Lower leg skin (tissue), 4 donors: ENCODE results near the gene CPS1. TPM values are rescaled to one million over a fixed set of nuclear protein-coding genes. Genes with fewer than 3 reads are reported as not detected.

Source experiments
- DNase-seq, 2 donors: peaks; one replicate each; pipeline ENCODE4 v3.0.0-alpha.2; 2019; ENCODE audit warnings: low spot score in 2 of 2
- H3K4me3 ChIP-seq: fragments of 200-600 bp; sonication (generic); 2 replicates; pipeline ENCODE4 v1.5.1; 2017; ENCODE audit warnings: mild to moderate bottlenecking, low read depth; ENCODE audit not compliant: poor library complexity, severe bottlenecking
- CTCF ChIP-seq, 3 donors: fragments of 450-650 bp; IDR thresholded peaks; one replicate each; pipeline ENCODE4 v1.5.1; 2016; ENCODE audit warnings: antibody characterized with exemption in 3 of 3, mild to moderate bottlenecking in 3 of 3, moderate library complexity in 2 of 3
- POLR2A ChIP-seq, 2 donors: fragments of 450-650 bp; IDR thresholded peaks; one replicate each; pipeline ENCODE4 v1.6.1; 2016 to 2017; ENCODE audit warnings: antibody characterized with exemption in 2 of 2, mild to moderate bottlenecking in 1 of 2, moderate library complexity in 1 of 2
- WGBS, 2 donors: methylation state at CpG; one replicate each; pipeline ENCODE4 v1.1.5; 2018; 5-methylcytosine and 5-hydroxymethylcytosine counted together
- intact Hi-C: fragments of 100-400 bp; cut with DNase I; formaldehyde crosslinking; loops from one replicate; pipeline ENCODE4 v1.15.0; 2023; ENCODE audit warnings: low total_unique reads
- total RNA-seq, 4 donors: library from RNA; depleted of rRNA; stranded (reverse); fragments of >200 nt; gene quantifications; one replicate each; pipeline ENCODE4 v1.1.0, GENCODE V29; 2016

CPS1 gene
- total RNA-seq, 4 donors from 2014 or later: 2.6 to 6.7 (median 5.3) TPM

GRCh38 chr2:210568108-210568507 is 11.7 kb downstream of the CPS1 start:
- no peak for DNase-seq
- TF ChIP-seq POLR2A (IDR thresholded peaks at IDR 0.05): no peak
- TF ChIP-seq CTCF (IDR thresholded peaks at IDR 0.05): no peak
- WGBS, 2 donors: 69 to 76% methylated on average over 2 of the region's 2 CpGs
- intact Hi-C loops: no loop called here
- no peak overlapping the region for H3K4me3 ChIP-seq

- 21 to 32% methylated on average over 2 of the region's 2 CpGs for WGBS, 2 donors
- TF ChIP-seq CTCF (IDR thresholded peaks at IDR 0.05): no peak
- TF ChIP-seq POLR2A (IDR thresholded peaks at IDR 0.05): no peak
- intact Hi-C loops: no loop called here
- DNase-seq: no peak
- no peak overlapping the region for H3K4me3 ChIP-seq
These were observed 21.1 kb downstream of the CPS1 start for GRCh38 chr2:210577263-210578071.

GRCh38 chr2:210584834-210585233 is 28.4 kb downstream of the CPS1 start:
- no peak for TF ChIP-seq CTCF (IDR thresholded peaks at IDR 0.05)
- TF ChIP-seq POLR2A (IDR thresholded peaks at IDR 0.05): no peak
- no peak for DNase-seq
- WGBS, 2 donors: 80 to 88% methylated on average over 2 of the region's 2 CpGs
- intact Hi-C loops: no loop called here
- H3K4me3 ChIP-seq: no peak overlapping the region

GRCh38 chr2:210586381-210586780 is 30.0 kb downstream of the CPS1 start:
- no peak for DNase-seq
- intact Hi-C loops: no loop called here
- TF ChIP-seq CTCF (IDR thresholded peaks at IDR 0.05): no peak
- no peak overlapping the region for H3K4me3 ChIP-seq

GRCh38 chr2:210591663-210592062 is 35.3 kb downstream of the CPS1 start:
- no peak overlapping the region for H3K4me3 ChIP-seq
- TF ChIP-seq CTCF (IDR thresholded peaks at IDR 0.05) (no peak), POLR2A (IDR thresholded peaks at IDR 0.05) (no peak)
- intact Hi-C loops: no loop called here
- no peak for DNase-seq
- 57 to 75% methylated on average over 2 of the region's 2 CpGs for WGBS, 2 donors

GRCh38 chr2:210592726-210593125 is 36.3 kb downstream of the CPS1 start:
- H3K4me3 ChIP-seq: no peak overlapping the region
- no peak for DNase-seq
- 76 to 78% methylated on average over 4 of the region's 4 CpGs for WGBS, 2 donors
- intact Hi-C loops: no loop called here
- TF ChIP-seq CTCF (IDR thresholded peaks at IDR 0.05) (no peak), POLR2A (IDR thresholded peaks at IDR 0.05) (no peak)
